Umbilical cord (tissue), 2 donors: Measurements from ENCODE around the gene CELF5. TPM values are rescaled to one million over a fixed set of nuclear protein-coding genes. Genes with fewer than 3 reads are reported as not detected.
"Not testable (repeated sequence)": the region's sequence is repeated elsewhere in the genome, so short reads cannot be mapped to it uniquely, and the experiment has no call there.

Experiments used
- DNase-seq: peaks from one replicate; pipeline ENCODE4 v3.0.0-alpha.2; 2015; ENCODE audit warnings: low spot score
- total RNA-seq: library from RNA; depleted of rRNA; stranded (reverse); fragments of >200 nt; gene quantifications from one replicate; pipeline ENCODE4 v1.2.3, GENCODE V29; 2014; ENCODE audit warnings: low replicate concordance; ENCODE audit not compliant: insufficient read depth

CELF5 gene
- total RNA-seq, 1 donor from 2014 or later = 1.7 TPM

GRCh38 chr19:3207461-3208242 is 16.8 kb upstream of the CELF5 start:
- no peak for DNase-seq

GRCh38 chr19:3208317-3209207 is 15.9 kb upstream of the CELF5 start:
- no peak for DNase-seq

GRCh38 chr19:3210347-3211017 is 14.0 kb upstream of the CELF5 start:
- no peak for DNase-seq

- DNase-seq = no peak
These were observed 13.3 kb upstream of the CELF5 start for GRCh38 chr19:3211191-3211590.

- no peak for DNase-seq
These were observed 11.3 kb upstream of the CELF5 start for GRCh38 chr19:3213159-3213558.

- DNase-seq = no peak
These were observed 7.6 kb upstream of the CELF5 start for GRCh38 chr19:3216874-3217273.

- no peak for DNase-seq
These were observed 3.9 kb upstream of the CELF5 start for GRCh38 chr19:3220576-3220975.

GRCh38 chr19:3221576-3221975 is 2.9 kb upstream of the CELF5 start:
- DNase-seq = not testable (repeated sequence)

- no peak for DNase-seq
These were observed 1.8 kb upstream of the CELF5 start for GRCh38 chr19:3222709-3223108.

- DNase-seq = no peak
These were observed 666 bp downstream of the CELF5 start for GRCh38 chr19:3225169-3225485.

GRCh38 chr19:3225677-3226093 is 1.2 kb downstream of the CELF5 start:
- no peak for DNase-seq

- no peak for DNase-seq
These were observed 2.7 kb downstream of the CELF5 start for GRCh38 chr19:3227054-3227626.

GRCh38 chr19:3229346-3229743 is 4.9 kb downstream of the CELF5 start:
- no peak for DNase-seq

GRCh38 chr19:3229888-3230496 is 5.5 kb downstream of the CELF5 start:
- no peak for DNase-seq

GRCh38 chr19:3231288-3231687 is 6.8 kb downstream of the CELF5 start:
- DNase-seq = no peak

GRCh38 chr19:3233116-3233515 is 8.7 kb downstream of the CELF5 start:
- DNase-seq = no peak

GRCh38 chr19:3233831-3234230 is 9.4 kb downstream of the CELF5 start:
- DNase-seq = no peak

GRCh38 chr19:3234800-3235199 is 10.3 kb downstream of the CELF5 start:
- no peak for DNase-seq

- not testable (repeated sequence) for DNase-seq
These were observed 11.1 kb downstream of the CELF5 start for GRCh38 chr19:3235604-3236003.

- no peak for DNase-seq
These were observed 11.8 kb downstream of the CELF5 start for GRCh38 chr19:3236272-3236671.

- no peak for DNase-seq
These were observed 13.7 kb downstream of the CELF5 start for GRCh38 chr19:3238066-3238561.
